Fibroblast of lung (primary cell): ENCODE measurements around the gene PCSK5. TPM values are rescaled to one million over a fixed set of nuclear protein-coding genes. Genes with fewer than 3 reads are reported as not detected.
A peak's percentile ranks its signal among the peaks of the same experiment; 100 is the strongest.

Experiments used
- DNase-seq, 2 donors: peaks; one replicate each; pipeline versions ENCODE4 v3.0.0 to v3.0.0-alpha.2; 2010; ENCODE audit warnings: low read depth in 2 of 2
- H2AFZ ChIP-seq: 2 replicates; pipeline ENCODE4 v1.5.1; 2012; ENCODE audit warnings: low read length, control low read depth, inconsistent platforms
- H3K27ac ChIP-seq: 2 replicates; pipeline ENCODE4 v1.5.1; 2011; ENCODE audit warnings: low read length, control low read depth; ENCODE audit not compliant: insufficient read depth
- H3K27me3 ChIP-seq: 2 replicates; pipeline ENCODE4 v1.5.1; 2011; ENCODE audit warnings: mild to moderate bottlenecking, low read length; ENCODE audit not compliant: control insufficient read depth, insufficient read depth
- H3K36me3 ChIP-seq: 2 replicates; pipeline ENCODE4 v1.5.1; 2011; ENCODE audit warnings: low read length; ENCODE audit not compliant: control insufficient read depth, insufficient read depth
- H3K4me1 ChIP-seq: 2 replicates; pipeline ENCODE4 v1.5.1; 2011; ENCODE audit warnings: low read length; ENCODE audit not compliant: control insufficient read depth, insufficient read depth; ENCODE audit errors: extremely low read depth
- H3K4me2 ChIP-seq: 2 replicates; pipeline ENCODE4 v1.5.1; 2011; ENCODE audit warnings: low read length, control low read depth; ENCODE audit not compliant: insufficient read depth; ENCODE audit errors: extremely low read depth
- H3K4me3 ChIP-seq, 4 experiments: fragments of 200-600 bp in 1 of 4; sonication (generic) in 1 of 4; replicated peaks in 1 of 4; 2 replicates each; pipeline ENCODE4 v1.5.1; 2011 to 2016; ENCODE audit warnings: low read length in 4 of 4, low read depth in 3 of 4, mild to moderate bottlenecking in 3 of 4, control low read depth in 2 of 4, inconsistent platforms in 1 of 4, mixed read lengths in 1 of 4; ENCODE audit not compliant: insufficient read depth in 1 of 4; ENCODE audit errors: control extremely low read depth in 1 of 4
- H3K79me2 ChIP-seq: 2 replicates; pipeline ENCODE4 v1.5.1; 2012; ENCODE audit warnings: mild to moderate bottlenecking, low read length, inconsistent platforms; ENCODE audit not compliant: control insufficient read depth, insufficient read depth
- H3K9ac ChIP-seq: 2 replicates; pipeline ENCODE4 v1.5.1; 2011; ENCODE audit warnings: mild to moderate bottlenecking, low read length, control low read depth; ENCODE audit not compliant: insufficient read depth
- H3K9me3 ChIP-seq: 2 replicates; pipeline ENCODE4 v1.5.1; 2012; ENCODE audit warnings: low read depth, low read length; ENCODE audit not compliant: control insufficient read depth, insufficient read depth
- H4K20me1 ChIP-seq: 2 replicates; pipeline ENCODE4 v1.5.1; 2011; ENCODE audit warnings: low read length; ENCODE audit not compliant: control insufficient read depth, insufficient read depth; ENCODE audit errors: extremely low read depth
- EZH2 ChIP-seq: IDR thresholded peaks from 2 replicates; pipeline ENCODE4 v1.5.1; 2012; ENCODE audit warnings: low read length, control low read depth, mild to moderate bottlenecking; ENCODE audit errors: missing control alignments
- polyA plus RNA-seq, 2 donors: library from polyadenylated mRNA; depleted of rRNA in 1 of 2; stranded (reverse) in 1 of 2; unstranded in 1 of 2; fragments of >200 nt; gene quantifications; 2 replicates each; pipeline ENCODE4 v1.2.1, GENCODE V29; 2011 to 2012; ENCODE audit warnings: missing spikeins in 1 of 2
- total RNA-seq: library from RNA; depleted of rRNA; stranded (reverse); fragments of >200 nt; gene quantifications from 2 replicates; pipeline ENCODE4 v1.2.1, GENCODE V29; 2014
- TF ChIP-seq, protein P1 (sequence below), 2 donors: IDR thresholded peaks in 1 of 2; conservative IDR thresholded peaks in 1 of 2; 1 replicate in 1 of 2; 2 replicates in 1 of 2; pipeline ENCODE4 v1.5.1; 2011 to 2012; ENCODE audit warnings: low read length in 2 of 2, control low read depth in 1 of 2, inconsistent platforms in 1 of 2, low read depth in 1 of 2, mild to moderate bottlenecking in 1 of 2

The PCSK5 gene
- total and polyA plus RNA-seq, 2 donors (not counting 1 experiment from before 2014, with no cell fraction given) = 3.1 to 4.8 TPM

DNA sequence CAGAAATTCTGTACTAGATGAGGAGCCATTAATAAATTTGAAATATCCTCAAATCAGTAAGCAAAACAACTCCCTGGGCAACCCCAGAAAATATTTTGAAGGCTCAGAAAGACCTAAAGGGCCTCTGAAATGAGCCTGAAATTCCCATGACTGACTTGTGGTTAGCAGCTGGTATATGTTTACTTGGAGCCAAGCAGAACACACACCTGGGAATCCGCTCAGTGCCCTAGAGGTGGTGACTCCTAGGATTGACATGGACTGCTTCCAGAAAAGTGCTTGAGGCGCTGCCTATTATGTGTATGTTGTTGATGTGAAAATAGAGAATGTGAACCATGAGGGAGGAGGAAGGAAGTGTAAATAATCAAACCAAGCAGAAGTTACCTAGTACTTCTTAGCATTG, 489.0 kb downstream of the PCSK5 start:
- Histone ChIP-seq H3K4me3 (no peak overlapping the region), H3K9me3 (no peaks in the 10 kb centered on the region), H3K4me1 (peaks cover 5% of the 10 kb centered on the region), H3K27ac (no peak overlapping the region), H2AFZ (no peak overlapping the region), H3K27me3 (no peaks in the 10 kb centered on the region), H3K36me3 (no peaks in the 10 kb centered on the region), H3K9ac (no peak overlapping the region), H3K79me2 (no peaks in the 10 kb centered on the region), H3K4me2 (no peak overlapping the region), H4K20me1 (no peaks in the 10 kb centered on the region)
- TF ChIP-seq, protein P1, sequence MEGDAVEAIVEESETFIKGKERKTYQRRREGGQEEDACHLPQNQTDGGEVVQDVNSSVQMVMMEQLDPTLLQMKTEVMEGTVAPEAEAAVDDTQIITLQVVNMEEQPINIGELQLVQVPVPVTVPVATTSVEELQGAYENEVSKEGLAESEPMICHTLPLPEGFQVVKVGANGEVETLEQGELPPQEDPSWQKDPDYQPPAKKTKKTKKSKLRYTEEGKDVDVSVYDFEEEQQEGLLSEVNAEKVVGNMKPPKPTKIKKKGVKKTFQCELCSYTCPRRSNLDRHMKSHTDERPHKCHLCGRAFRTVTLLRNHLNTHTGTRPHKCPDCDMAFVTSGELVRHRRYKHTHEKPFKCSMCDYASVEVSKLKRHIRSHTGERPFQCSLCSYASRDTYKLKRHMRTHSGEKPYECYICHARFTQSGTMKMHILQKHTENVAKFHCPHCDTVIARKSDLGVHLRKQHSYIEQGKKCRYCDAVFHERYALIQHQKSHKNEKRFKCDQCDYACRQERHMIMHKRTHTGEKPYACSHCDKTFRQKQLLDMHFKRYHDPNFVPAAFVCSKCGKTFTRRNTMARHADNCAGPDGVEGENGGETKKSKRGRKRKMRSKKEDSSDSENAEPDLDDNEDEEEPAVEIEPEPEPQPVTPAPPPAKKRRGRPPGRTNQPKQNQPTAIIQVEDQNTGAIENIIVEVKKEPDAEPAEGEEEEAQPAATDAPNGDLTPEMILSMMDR (conservative IDR thresholded peaks at IDR 0.05 in 1 of 2, IDR thresholded peaks at IDR 0.05 in 1 of 2; ENCODE audit: low read depth in 1 of 2, low read length in 2 of 2) = no peak
- no peak for TF ChIP-seq EZH2
- no peak for DNase-seq

DNA sequence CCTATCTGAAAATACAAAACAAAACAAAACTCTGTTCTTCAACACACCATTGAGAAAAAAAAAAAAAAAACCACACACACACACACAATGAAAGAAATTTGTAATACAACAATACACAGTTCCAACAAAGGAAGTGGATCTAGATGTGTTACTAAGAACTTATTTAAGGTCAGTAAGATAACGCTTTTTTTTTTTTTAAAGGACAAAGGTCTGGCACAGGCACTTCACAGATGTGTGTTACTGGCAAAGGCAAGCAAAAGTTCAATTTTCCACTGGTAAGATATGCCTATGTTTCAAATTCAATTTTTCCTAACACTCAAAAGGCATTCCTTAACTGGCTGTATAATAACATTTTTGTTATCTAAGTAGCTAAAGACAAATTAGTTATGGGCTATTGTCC, 500.2 kb downstream of the PCSK5 start:
- TF ChIP-seq, protein P1 (conservative IDR thresholded peaks at IDR 0.05 in 1 of 2, IDR thresholded peaks at IDR 0.05 in 1 of 2; ENCODE audit: low read depth in 1 of 2, low read length in 2 of 2) = no peak
- TF ChIP-seq EZH2 = no peak
- no peak for DNase-seq
- Histone ChIP-seq H2AFZ (no peak overlapping the region), H4K20me1 (no peaks in the 10 kb centered on the region), H3K4me2 (no peak overlapping the region), H3K27me3 (no peaks in the 10 kb centered on the region), H3K4me3 (no peak overlapping the region), H3K9ac (no peak overlapping the region), H3K4me1 (peaks cover 2% of the 10 kb centered on the region), H3K79me2 (peaks cover 8% of the 10 kb centered on the region), H3K27ac (no peak overlapping the region), H3K36me3 (no peaks in the 10 kb centered on the region), H3K9me3 (no peaks in the 10 kb centered on the region)

DNA sequence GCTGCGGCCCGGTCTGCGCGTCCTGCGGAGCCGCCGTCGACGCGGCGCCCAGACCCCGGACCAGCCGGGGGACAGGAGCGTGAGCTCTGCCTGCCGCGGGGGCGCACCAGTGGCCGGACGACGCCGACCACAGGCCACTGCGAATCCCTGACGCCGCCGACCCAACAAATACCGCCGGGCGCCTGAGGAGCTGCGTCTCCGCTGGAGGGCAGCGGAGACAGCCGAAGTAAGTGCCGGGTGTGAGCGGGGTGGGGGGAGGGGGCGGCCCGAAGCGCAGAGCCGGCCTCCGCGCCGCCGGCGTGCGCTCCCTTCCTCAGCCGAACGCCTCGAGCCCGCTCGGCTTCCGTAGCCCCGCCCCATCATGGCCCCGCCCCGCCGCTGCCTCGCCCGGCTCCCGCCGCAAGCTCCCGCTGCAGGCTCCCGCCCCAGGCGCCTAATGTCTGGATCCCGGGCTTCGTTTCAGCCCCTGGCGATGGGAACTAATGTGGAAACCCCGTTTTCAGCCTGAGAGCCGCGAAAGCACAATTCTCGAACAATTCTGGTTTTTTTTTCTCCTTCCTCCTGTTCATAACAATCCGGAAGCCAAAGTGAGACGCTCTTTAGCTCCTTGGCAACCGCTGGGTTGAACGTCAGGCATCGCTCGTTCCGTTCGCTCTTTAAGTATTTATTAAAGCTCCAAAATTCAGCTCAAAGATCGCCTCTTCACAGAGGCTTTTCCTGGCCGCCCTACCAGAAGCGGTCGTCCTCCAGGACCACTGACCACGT, 503.9 kb downstream of the PCSK5 start, which contains the start of gene RFK:
Gene RFK, minus strand, starts transcription at position 232 of the 765 bp plus-strand sequence. CDS start 255 bp downstream, outside the sequence.
- no peak for TF ChIP-seq EZH2
- TF ChIP-seq, protein P1 (conservative IDR thresholded peaks at IDR 0.05 in 1 of 2, IDR thresholded peaks at IDR 0.05 in 1 of 2; ENCODE audit: low read depth in 1 of 2, low read length in 2 of 2) = peak; percentile 28 to 30
- no peaks in the 10 kb centered on the region for H4K20me1 ChIP-seq
- peak; percentile 95 for DNase-seq
- peak within 1 kb of the TSS; percentile 96 for H2AFZ ChIP-seq
- no peaks in the 10 kb centered on the region for H3K9me3 ChIP-seq
- peaks cover 2% of the 10 kb centered on the region for H3K4me1 ChIP-seq
- H3K4me2 ChIP-seq = peak within 1 kb of the TSS; percentile 95
- H3K36me3 ChIP-seq = no peaks in the 10 kb centered on the region
- peak within 1 kb of the TSS; percentile 93 for H3K27ac ChIP-seq
- H3K27me3 ChIP-seq = no peaks in the 10 kb centered on the region
- peaks cover 8% of the 10 kb centered on the region for H3K79me2 ChIP-seq
- peak within 1 kb of the TSS; percentile 69 to 89 (median 80) for H3K4me3 ChIP-seq
- peak within 1 kb of the TSS; percentile 87 for H3K9ac ChIP-seq
